Fibroblast of mammary gland (primary cell): ENCODE results near the gene XRCC4.

ENCODE experiments used
- DNase-seq: peaks from one replicate; pipeline ENCODE4 v3.0.0-alpha.2; 2010; ENCODE audit warnings: low read depth
- H3K4me3 ChIP-seq: 2 replicates; pipeline ENCODE4 v1.5.1; 2011; ENCODE audit warnings: low read depth, mild to moderate bottlenecking, low read length, moderate library complexity; ENCODE audit not compliant: control insufficient read depth
- TF ChIP-seq, protein P1 (sequence below): conservative IDR thresholded peaks from 2 replicates; pipeline ENCODE4 v1.5.1; 2011; ENCODE audit warnings: low read depth, low read length, inconsistent platforms; ENCODE audit not compliant: control insufficient read depth, insufficient read depth

Gene XRCC4

DNA sequence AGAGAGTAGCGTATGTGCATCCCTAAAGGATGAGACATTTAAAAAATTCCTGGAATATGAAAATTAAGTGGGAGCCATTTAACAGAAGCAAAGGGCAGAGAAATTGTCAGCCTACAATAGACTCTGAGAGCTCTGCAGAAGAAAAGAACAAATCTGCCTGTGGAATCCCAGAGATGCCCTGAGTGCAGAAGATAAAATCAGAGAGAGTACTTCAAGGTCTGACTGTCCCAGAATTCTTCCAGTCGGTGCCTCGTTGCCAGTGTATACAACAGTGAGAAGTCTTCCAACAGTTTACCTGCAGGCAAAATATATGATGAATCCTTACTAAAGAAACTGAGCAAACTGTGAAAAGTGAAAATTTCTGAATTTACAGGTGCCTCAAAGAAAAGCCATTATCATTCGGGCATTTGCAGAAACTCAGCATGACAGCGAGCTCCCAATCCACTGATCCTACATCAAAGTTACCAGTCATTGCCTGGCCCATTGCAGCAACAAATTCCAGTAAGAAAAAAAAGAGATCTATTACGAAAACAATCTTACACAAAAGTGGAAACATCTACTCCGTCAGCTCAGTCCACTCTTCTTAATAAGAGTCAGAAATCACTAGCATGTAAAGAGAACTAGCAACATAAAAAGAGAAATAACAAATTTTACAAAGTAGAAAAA, 301.4 kb downstream of the XRCC4 start:
- TF ChIP-seq, protein P1, sequence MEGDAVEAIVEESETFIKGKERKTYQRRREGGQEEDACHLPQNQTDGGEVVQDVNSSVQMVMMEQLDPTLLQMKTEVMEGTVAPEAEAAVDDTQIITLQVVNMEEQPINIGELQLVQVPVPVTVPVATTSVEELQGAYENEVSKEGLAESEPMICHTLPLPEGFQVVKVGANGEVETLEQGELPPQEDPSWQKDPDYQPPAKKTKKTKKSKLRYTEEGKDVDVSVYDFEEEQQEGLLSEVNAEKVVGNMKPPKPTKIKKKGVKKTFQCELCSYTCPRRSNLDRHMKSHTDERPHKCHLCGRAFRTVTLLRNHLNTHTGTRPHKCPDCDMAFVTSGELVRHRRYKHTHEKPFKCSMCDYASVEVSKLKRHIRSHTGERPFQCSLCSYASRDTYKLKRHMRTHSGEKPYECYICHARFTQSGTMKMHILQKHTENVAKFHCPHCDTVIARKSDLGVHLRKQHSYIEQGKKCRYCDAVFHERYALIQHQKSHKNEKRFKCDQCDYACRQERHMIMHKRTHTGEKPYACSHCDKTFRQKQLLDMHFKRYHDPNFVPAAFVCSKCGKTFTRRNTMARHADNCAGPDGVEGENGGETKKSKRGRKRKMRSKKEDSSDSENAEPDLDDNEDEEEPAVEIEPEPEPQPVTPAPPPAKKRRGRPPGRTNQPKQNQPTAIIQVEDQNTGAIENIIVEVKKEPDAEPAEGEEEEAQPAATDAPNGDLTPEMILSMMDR: no peak
- no peak overlapping the region for H3K4me3 ChIP-seq
- no peak for DNase-seq

DNA sequence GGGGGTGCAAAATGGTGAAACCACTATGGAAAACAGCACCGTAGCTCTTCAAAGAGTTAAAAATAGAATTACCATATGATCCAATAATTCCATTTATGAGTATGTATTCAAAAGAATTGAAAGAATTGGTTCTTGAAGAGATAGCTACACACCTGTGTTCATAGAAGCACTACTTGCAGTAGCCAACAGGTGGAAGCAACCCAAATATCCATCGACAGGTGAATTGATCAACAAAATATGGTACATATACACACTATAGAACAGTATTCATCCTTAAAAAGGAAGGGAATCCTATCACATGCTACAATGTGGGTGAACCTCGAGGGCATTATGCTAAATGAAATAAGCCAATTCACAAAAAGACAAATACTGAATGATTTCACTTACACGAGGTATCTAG, 308.5 kb downstream of the XRCC4 start:
- TF ChIP-seq, protein P1: no peak
- no peak overlapping the region for H3K4me3 ChIP-seq
- no peak for DNase-seq

DNA sequence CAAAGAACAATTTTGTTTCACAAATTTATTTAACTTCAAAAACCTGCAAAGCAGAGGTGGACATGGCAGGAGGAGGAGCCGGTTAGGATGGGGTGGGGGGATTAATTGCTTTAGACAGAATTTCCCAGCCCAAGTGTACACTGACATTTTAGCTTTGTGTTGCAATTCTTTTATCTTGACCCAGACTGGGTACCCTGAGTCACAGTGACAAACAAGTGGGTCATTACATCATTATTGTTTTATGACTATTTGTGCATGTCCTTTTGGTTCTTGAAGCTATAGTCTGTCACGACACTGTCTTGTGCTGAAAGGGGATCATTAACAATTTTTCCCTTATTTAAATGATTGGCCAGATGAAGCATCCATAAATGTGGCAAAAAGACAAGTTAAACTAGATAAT, 309.7 kb downstream of the XRCC4 start:
- DNase-seq: peak; percentile 28
- H3K4me3 ChIP-seq: no peak overlapping the region
- TF ChIP-seq, protein P1: no peak

DNA sequence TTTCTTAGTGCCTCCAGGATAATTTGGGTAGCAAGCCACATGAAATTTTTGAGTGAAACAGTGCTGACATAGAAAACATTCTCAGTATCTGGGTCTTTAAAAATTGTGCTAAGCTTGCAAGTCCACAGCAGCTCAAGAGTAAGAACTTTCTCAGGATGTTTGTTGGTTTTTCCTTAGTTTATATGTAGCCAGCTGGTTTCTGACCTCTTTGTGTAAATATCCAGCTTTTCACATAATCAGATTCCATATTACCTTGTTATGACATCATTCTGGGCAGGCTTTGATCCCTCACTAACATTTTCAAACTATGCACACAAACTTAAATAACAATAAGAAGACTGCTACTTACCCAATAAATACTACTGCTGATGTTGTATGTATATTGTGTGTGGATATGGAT, 311.3 kb downstream of the XRCC4 start:
- peak; percentile 3 for DNase-seq
- no peak overlapping the region for H3K4me3 ChIP-seq
- TF ChIP-seq, protein P1: no peak

DNA sequence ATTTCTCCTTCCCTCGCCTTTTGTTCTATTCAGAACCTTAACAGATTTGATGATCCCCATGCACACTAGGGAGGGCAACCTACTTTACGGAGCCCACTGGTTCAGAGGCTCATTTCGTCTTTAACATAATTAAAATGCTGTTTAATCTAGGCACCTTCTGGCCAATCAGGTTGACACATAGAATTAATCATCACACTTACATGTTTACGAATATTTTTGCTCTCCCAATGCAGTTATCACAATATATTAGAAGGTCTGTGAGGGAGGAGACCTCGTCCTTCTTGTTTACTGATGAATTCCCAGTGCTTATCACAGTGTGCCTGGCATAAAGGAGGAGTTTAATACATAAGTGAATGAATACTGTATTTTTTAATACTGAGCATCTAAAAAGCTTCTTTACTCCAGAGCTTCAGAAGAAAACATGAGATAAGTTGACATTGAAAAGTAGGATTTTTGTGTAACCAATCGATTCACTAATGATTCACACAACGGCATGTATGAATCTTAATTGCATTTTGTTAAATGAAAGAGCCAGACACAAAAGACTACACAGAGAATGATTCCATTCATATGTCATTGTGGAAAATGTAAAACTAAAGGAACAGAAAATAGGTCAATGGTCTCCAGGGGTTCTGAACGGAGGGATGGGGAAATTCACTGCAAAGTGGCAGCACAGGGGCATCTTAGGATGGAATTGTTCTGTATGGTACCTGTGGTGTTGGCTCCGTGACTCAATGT, 315.6 kb downstream of the XRCC4 start:
- DNase-seq: no peak
- TF ChIP-seq, protein P1: no peak
- H3K4me3 ChIP-seq: no peak overlapping the region

DNA sequence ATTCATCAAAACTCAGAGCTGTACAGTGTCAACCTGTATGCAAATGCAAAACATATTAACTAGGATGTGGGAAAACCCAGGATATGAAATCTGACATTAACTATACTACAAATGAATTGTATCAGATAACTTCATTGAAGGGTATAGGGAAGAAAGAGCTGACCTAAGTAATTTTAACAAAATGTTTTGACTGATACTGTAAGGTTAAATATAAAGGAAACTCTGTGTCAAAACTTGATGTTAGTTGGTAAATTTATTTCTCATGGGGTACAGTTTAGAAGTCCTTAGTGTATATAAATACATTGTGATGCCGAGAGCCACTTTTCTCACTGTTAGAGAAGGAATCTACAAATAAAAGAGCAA, 316.1 kb downstream of the XRCC4 start:
- TF ChIP-seq, protein P1: no peak

More for the DNA sequence above, 316.1 kb downstream of the XRCC4 start:
- no peak overlapping the region for H3K4me3 ChIP-seq
- DNase-seq: no peak
